Loucy (cell line): ENCODE results near the gene LZTS3.
"Not testable (repeated sequence)": the region's sequence is repeated elsewhere in the genome, so short reads cannot be mapped to it uniquely, and the experiment has no call there.

ENCODE experiments used
- H2AFZ ChIP-seq: fragments of 200-600 bp; sonication (generic); 2 replicates; pipeline ENCODE4 v1.6.0; 2016; ENCODE audit warnings: antibody characterized with exemption, mild to moderate bottlenecking, low read length, moderate library complexity
- H3F3A ChIP-seq: fragments of 200-600 bp; 2 replicates; pipeline ENCODE4 v1.6.0; 2016; ENCODE audit warnings: antibody characterized with exemption, low read depth, mild to moderate bottlenecking
- H3K27me3 ChIP-seq: fragments of 200-600 bp; sonication (generic); 2 replicates; pipeline ENCODE4 v1.6.1; 2014; ENCODE audit warnings: low read length, mild to moderate bottlenecking; ENCODE audit not compliant: insufficient read depth, poor library complexity, severe bottlenecking
- H3K36me3 ChIP-seq: fragments of 200-600 bp; sonication (generic); 2 replicates; pipeline ENCODE4 v1.6.1; 2016; ENCODE audit warnings: low read length; ENCODE audit not compliant: insufficient read depth
- H3K4me1 ChIP-seq: fragments of 200-600 bp; sonication (generic); 2 replicates; pipeline ENCODE4 v1.5.1; 2014; ENCODE audit warnings: low read length, mild to moderate bottlenecking; ENCODE audit not compliant: insufficient read depth, poor library complexity, severe bottlenecking
- H3K4me2 ChIP-seq: fragments of 200-600 bp; sonication (generic); 2 replicates; pipeline ENCODE4 v1.6.0; 2014; ENCODE audit warnings: antibody characterized with exemption, low read length, low read depth, mild to moderate bottlenecking; ENCODE audit not compliant: poor library complexity, severe bottlenecking
- H3K4me3 ChIP-seq: fragments of 200-600 bp; sonication (generic); 2 replicates; pipeline ENCODE4 v1.5.1; 2014; ENCODE audit warnings: low read length, mild to moderate bottlenecking, mixed read lengths; ENCODE audit not compliant: poor library complexity, severe bottlenecking
- H3K79me2 ChIP-seq: fragments of 200-600 bp; sonication (generic); 2 replicates; pipeline ENCODE4 v1.6.1; 2014; ENCODE audit warnings: low read length; ENCODE audit not compliant: insufficient read depth
- H3K9ac ChIP-seq: fragments of 200-600 bp; sonication (generic); 2 replicates; pipeline ENCODE4 v1.6.0; 2014; ENCODE audit warnings: mild to moderate bottlenecking, low read depth, low read length, moderate library complexity; ENCODE audit not compliant: poor library complexity, severe bottlenecking
- H3K9me2 ChIP-seq: fragments of 200-600 bp; sonication (generic); replicated peaks from 2 replicates; pipeline ENCODE4 v1.6.1; 2016; ENCODE audit warnings: low read depth, low read length, mixed read lengths
- H3K9me3 ChIP-seq: fragments of 200-600 bp; sonication (generic); 2 replicates; pipeline ENCODE4 v1.6.1; 2014; ENCODE audit warnings: mild to moderate bottlenecking, antibody characterized with exemption, low read length, low read depth; ENCODE audit not compliant: insufficient read depth
- H4K20me1 ChIP-seq: fragments of 200-600 bp; sonication (generic); 2 replicates; pipeline ENCODE4 v1.6.0; 2014; ENCODE audit warnings: antibody characterized with exemption, low read length, mild to moderate bottlenecking; ENCODE audit not compliant: insufficient read depth, poor library complexity, severe bottlenecking
- EZH2phosphoT487 ChIP-seq: fragments of 200-600 bp; IDR thresholded peaks from 2 replicates; pipeline ENCODE4 v1.6.1; 2018; ENCODE audit warnings: antibody characterized with exemption, mild to moderate bottlenecking, moderate library complexity, borderline replicate concordance
- TF ChIP-seq, protein P1 (sequence below): fragments of 200-600 bp; sonication (generic); conservative IDR thresholded peaks from 2 replicates; pipeline ENCODE4 v1.5.1; 2014; ENCODE audit warnings: mild to moderate bottlenecking, antibody characterized with exemption, low read length

The LZTS3 gene

DNA sequence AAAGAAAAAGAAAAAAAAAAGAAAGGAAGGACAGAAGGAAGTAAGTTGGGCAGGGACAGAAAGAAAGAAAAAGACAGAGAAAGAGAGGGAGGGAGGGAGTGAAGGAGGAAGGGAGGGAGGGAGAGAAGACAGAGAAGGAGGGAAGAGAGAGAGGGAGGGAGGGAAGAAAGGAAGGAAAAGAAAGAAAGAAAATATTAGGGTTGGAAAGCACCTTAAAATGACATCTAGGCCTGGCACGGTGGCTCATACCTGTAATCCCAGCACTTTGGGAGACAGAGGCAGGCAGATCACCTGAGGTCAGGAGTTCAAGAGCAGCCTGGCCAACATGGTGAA lies 46.9 kb downstream of the LZTS3 start:
- H3K4me1 ChIP-seq: peaks cover 11% of the 10 kb centered on the region
- H3K36me3 ChIP-seq: peaks cover 10% of the 10 kb centered on the region; the same call in 1 of the 2 replicates
- H3K4me3 ChIP-seq: no peak overlapping the region
- no peaks in the 10 kb centered on the region for H3K79me2 ChIP-seq
- no peaks in the 10 kb centered on the region for H3K9me3 ChIP-seq
- H3K9me2 ChIP-seq: no peaks in the 10 kb centered on the region
- no peaks in the 10 kb centered on the region for H3K27me3 ChIP-seq
- no peak overlapping the region for H3K9ac ChIP-seq
- no peaks in the 10 kb centered on the region for H4K20me1 ChIP-seq
- H3K4me2 ChIP-seq: no peak overlapping the region
- no peaks in the 10 kb centered on the region for H3F3A ChIP-seq
- no peak for TF ChIP-seq EZH2phosphoT487
- TF ChIP-seq, protein P1, sequence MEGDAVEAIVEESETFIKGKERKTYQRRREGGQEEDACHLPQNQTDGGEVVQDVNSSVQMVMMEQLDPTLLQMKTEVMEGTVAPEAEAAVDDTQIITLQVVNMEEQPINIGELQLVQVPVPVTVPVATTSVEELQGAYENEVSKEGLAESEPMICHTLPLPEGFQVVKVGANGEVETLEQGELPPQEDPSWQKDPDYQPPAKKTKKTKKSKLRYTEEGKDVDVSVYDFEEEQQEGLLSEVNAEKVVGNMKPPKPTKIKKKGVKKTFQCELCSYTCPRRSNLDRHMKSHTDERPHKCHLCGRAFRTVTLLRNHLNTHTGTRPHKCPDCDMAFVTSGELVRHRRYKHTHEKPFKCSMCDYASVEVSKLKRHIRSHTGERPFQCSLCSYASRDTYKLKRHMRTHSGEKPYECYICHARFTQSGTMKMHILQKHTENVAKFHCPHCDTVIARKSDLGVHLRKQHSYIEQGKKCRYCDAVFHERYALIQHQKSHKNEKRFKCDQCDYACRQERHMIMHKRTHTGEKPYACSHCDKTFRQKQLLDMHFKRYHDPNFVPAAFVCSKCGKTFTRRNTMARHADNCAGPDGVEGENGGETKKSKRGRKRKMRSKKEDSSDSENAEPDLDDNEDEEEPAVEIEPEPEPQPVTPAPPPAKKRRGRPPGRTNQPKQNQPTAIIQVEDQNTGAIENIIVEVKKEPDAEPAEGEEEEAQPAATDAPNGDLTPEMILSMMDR: no peak
- H2AFZ ChIP-seq: no peak overlapping the region

DNA sequence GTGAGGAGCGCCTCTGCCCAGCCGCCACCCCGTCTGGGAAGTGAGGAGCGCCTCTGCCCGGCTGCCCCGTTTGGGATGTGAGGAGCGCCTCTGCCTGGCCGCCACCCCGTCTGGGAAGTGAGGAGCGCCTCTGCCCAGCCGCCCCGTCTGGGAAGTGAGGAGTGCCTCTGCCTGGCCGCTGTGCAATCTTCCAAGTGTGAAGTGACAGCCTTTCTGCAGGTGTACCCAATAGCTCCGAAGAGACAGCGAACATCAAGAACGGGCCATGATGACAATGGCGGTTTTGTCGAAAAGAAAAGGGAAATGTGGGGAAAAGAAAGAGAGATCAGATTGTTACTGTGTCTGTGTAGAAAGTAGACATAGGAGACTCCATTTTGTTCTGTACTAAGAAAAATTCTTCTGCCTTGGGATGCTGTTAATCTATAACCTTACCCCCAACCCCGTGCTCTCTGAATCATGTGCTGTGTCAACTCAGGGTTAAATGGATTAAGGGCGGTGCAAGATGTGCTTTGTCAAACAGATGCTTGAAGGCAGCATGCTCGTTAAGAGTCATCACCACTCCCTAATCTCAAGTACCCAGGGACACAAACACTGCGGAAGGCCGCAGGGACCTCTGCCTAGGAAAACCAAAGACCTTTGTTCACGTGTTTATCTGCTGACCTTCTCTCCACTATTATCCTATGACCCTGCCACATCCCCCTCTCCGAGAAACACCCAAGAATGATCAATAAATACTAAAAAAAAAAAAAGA lies 47.4 kb downstream of the LZTS3 start:
- not testable (repeated sequence) for H2AFZ ChIP-seq, H3K4me2 ChIP-seq, H3K9ac ChIP-seq, H3K79me2 ChIP-seq, H3K4me3 ChIP-seq, H3K9me2 ChIP-seq, H4K20me1 ChIP-seq, H3F3A ChIP-seq, H3K27me3 ChIP-seq, H3K9me3 ChIP-seq
- Histone ChIP-seq H3K36me3 (peaks cover 16% of the 10 kb centered on the region; the same call in 1 of the 2 replicates), H3K4me1 (peaks cover 12% of the 10 kb centered on the region)

DNA sequence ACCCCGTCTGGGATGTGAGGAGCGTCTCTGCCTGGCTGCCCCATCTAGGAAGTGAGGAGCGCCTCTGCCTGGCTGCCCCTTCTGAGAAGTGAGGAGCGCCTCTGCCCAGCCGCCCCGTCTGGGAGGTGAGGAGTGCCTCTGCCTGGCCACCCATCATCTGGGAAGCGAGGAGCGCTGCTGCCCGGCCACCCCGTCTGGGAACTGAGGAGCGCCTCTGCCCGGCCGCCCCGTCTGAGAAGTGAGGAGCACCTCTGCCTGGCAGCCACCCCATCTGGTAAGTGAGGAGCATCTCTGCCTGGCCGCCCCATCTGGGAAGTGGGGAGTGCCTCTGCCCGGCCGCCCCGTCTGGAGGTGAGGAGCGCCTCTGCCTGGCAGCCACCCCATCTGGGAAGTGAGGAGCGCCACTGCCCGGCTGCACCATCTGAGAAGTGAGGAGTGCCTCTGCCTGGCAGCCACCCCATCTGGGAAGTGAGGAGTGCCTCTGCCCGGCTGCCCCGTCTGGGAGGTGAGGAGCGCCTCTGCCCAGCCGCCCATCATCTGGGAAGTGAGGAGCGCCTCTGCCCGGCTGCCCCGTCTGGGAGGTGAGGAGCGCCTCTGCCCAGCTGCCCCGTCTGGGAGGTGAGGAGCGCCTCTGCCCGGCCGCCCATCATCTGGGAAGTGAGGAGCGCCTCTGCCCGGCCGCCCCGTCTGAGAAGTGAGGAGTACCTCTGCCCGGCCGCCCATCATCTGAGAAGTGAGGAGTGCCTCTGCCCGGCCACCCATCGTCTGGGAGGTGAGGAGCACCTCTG lies 48.4 kb downstream of the LZTS3 start:
- not testable (repeated sequence) for H2AFZ ChIP-seq, H3K4me2 ChIP-seq, H3K79me2 ChIP-seq, H3K4me3 ChIP-seq, H4K20me1 ChIP-seq, H3K9me2 ChIP-seq, H3F3A ChIP-seq, H3K9me3 ChIP-seq, H3K27me3 ChIP-seq, H3K9ac ChIP-seq
- Histone ChIP-seq H3K4me1 (peaks cover 12% of the 10 kb centered on the region), H3K36me3 (peaks cover 18% of the 10 kb centered on the region; the same call in 1 of the 2 replicates)

DNA sequence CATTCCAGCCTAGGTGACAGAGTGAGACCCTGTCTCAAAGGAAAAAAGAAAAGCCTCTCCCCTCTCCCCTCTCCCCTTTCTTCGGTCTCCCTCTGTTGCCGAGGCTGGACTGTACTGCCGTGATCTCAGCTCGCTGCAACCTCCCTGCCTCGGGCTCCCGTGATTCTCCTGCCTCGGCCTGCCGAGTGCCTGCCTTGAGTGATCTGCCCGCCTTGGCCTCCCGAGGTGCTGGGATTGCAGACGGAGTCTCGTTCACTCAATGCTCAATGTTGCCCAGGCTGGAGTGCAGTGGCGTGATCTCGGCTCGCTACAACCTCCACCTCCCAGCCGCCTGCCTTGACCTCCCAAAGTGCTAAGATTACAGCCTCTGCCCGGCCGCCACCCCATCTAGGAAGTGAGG lies 49.2 kb downstream of the LZTS3 start:
- H3K9me3 ChIP-seq, H3K27me3 ChIP-seq, H2AFZ ChIP-seq, H3K4me3 ChIP-seq, H3K4me2 ChIP-seq, H3K9ac ChIP-seq, H3K9me2 ChIP-seq, H4K20me1 ChIP-seq, H3F3A ChIP-seq, H3K79me2 ChIP-seq: not testable (repeated sequence)
- Histone ChIP-seq H3K36me3 (peaks cover 21% of the 10 kb centered on the region; the same call in 1 of the 2 replicates), H3K4me1 (peaks cover 12% of the 10 kb centered on the region)
